OCI-LY1 (cell line): Measurements from ENCODE around the gene NPS.

ENCODE experiments used
- H2AFZ ChIP-seq: fragments of 200-600 bp; sonication (generic), shearing (Covaris generic); 2 replicates; pipeline ENCODE4 v1.6.0; 2014; ENCODE audit warnings: antibody characterized with exemption, mild to moderate bottlenecking, low read length
- H3F3A ChIP-seq: fragments of 200-600 bp; sonication (generic), shearing (Covaris generic); 2 replicates; pipeline ENCODE4 v1.6.0; 2014; ENCODE audit warnings: mild to moderate bottlenecking, antibody characterized with exemption, low read length, moderate library complexity; ENCODE audit not compliant: insufficient read depth
- H3K27ac ChIP-seq: fragments of 200-600 bp; sonication (generic); 2 replicates; pipeline ENCODE4 v1.5.1; 2014; ENCODE audit warnings: low read length, mixed run types, mild to moderate bottlenecking, low read depth; ENCODE audit not compliant: poor library complexity, severe bottlenecking
- H3K27me3 ChIP-seq: fragments of 200-600 bp; sonication (generic); 2 replicates; pipeline ENCODE4 v1.6.0; 2014; ENCODE audit warnings: antibody characterized with exemption, mild to moderate bottlenecking, low read length, moderate library complexity; ENCODE audit not compliant: insufficient read depth
- H3K36me3 ChIP-seq: fragments of 200-600 bp; sonication (generic); 2 replicates; pipeline ENCODE4 v1.6.1; 2014; ENCODE audit warnings: mild to moderate bottlenecking, antibody characterized with exemption, low read length, moderate library complexity, mixed read lengths; ENCODE audit not compliant: insufficient read depth
- H3K4me1 ChIP-seq: fragments of 200-600 bp; sonication (generic); 2 replicates; pipeline ENCODE4 v1.5.1; 2014; ENCODE audit warnings: mild to moderate bottlenecking, low read length, moderate library complexity; ENCODE audit not compliant: insufficient read depth, severe bottlenecking
- H3K4me2 ChIP-seq: fragments of 200-600 bp; sonication (generic), shearing (Covaris generic); 2 replicates; pipeline ENCODE4 v1.6.1; 2014; ENCODE audit warnings: low read length
- H3K4me3 ChIP-seq: fragments of 200-600 bp; sonication (generic); 2 replicates; pipeline ENCODE4 v1.5.1; 2014; ENCODE audit warnings: low read length, low read depth, mild to moderate bottlenecking, mixed read lengths; ENCODE audit not compliant: poor library complexity, severe bottlenecking
- H3K79me2 ChIP-seq: fragments of 200-600 bp; shearing (Covaris generic); 2 replicates; pipeline ENCODE4 v1.6.1; 2016; ENCODE audit warnings: mixed run types, low read length, mixed read lengths; ENCODE audit not compliant: insufficient read depth
- H3K9ac ChIP-seq: fragments of 200-600 bp; sonication (generic), shearing (Covaris generic); 2 replicates; pipeline ENCODE4 v1.6.1; 2014; ENCODE audit warnings: mild to moderate bottlenecking, low read length, mixed read lengths
- H3K9me2 ChIP-seq: fragments of 200-600 bp; sonication (generic), shearing (Covaris generic); 2 replicates; pipeline ENCODE4 v1.6.1; 2014; ENCODE audit warnings: low read depth, mild to moderate bottlenecking, low read length, mixed read lengths
- H3K9me3 ChIP-seq: fragments of 200-600 bp; shearing (Covaris generic); 2 replicates; pipeline ENCODE4 v1.6.1; 2014; ENCODE audit warnings: low read length, mixed read lengths
- H4K20me1 ChIP-seq: fragments of 200-600 bp; sonication (generic), shearing (Covaris generic); 2 replicates; pipeline ENCODE4 v1.6.0; 2016; ENCODE audit warnings: mild to moderate bottlenecking, low read length; ENCODE audit not compliant: insufficient read depth
- EZH2 ChIP-seq: fragments of 200-600 bp; sonication (generic), shearing (Covaris generic); IDR thresholded peaks from 2 replicates; pipeline ENCODE4 v1.8.0; 2017; ENCODE audit warnings: borderline replicate concordance, mixed run types, mild to moderate bottlenecking, antibody characterized with exemption, low read length, moderate library complexity, mixed read lengths
- TF ChIP-seq, protein P1 (sequence below): fragments of 200-600 bp; sonication (generic), shearing (Covaris generic); IDR thresholded peaks from 2 replicates; pipeline ENCODE4 v1.5.1; 2017; ENCODE audit warnings: mild to moderate bottlenecking, antibody characterized with exemption, low read length, moderate library complexity, mixed read lengths

Gene NPS

DNA sequence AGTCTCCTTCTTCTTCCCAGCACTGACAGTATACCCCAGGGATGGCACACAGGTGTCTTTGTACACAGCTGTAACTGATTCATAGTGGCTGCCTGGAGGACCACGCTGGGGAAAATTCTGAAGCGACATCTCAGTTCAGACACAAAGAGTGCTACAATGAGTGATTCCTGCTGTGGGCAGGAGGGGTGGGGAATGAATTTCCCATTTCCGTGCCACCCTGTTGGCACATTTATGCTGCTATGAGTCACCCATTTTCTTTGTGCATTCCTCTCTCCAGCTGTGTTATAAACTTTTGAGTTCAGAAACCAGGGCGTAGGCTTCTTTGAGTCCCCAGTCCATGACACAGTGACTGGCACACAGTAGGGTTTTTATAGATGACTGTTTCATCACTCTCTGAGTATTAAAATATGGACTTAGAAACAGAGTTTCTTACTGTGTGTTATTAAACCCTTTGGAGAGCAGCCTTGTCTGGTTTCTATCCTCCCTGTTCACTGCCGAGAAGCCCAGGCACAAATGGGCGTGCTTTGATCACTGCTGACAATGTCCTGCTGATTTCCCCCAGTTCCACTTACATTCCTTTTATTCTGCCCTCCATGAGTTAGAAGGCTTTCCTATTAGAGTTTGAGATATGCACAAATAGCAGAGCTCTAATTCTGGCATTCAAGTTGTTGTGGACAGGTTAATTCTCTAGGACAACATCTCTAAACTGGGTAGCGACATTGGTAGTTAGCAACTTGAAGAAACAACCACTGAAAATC is 24.0 kb upstream of the NPS start:
- no peaks in the 10 kb centered on the region for H3K79me2 ChIP-seq
- H3F3A ChIP-seq, result no peaks in the 10 kb centered on the region
- H4K20me1 ChIP-seq, result no peaks in the 10 kb centered on the region
- no peak overlapping the region for H3K4me3 ChIP-seq
- H3K9ac ChIP-seq, result no peak overlapping the region
- no peak overlapping the region for H2AFZ ChIP-seq
- no peak overlapping the region for H3K4me2 ChIP-seq
- H3K4me1 ChIP-seq, result no peaks in the 10 kb centered on the region
- TF ChIP-seq EZH2, result no peak
- TF ChIP-seq, protein P1, sequence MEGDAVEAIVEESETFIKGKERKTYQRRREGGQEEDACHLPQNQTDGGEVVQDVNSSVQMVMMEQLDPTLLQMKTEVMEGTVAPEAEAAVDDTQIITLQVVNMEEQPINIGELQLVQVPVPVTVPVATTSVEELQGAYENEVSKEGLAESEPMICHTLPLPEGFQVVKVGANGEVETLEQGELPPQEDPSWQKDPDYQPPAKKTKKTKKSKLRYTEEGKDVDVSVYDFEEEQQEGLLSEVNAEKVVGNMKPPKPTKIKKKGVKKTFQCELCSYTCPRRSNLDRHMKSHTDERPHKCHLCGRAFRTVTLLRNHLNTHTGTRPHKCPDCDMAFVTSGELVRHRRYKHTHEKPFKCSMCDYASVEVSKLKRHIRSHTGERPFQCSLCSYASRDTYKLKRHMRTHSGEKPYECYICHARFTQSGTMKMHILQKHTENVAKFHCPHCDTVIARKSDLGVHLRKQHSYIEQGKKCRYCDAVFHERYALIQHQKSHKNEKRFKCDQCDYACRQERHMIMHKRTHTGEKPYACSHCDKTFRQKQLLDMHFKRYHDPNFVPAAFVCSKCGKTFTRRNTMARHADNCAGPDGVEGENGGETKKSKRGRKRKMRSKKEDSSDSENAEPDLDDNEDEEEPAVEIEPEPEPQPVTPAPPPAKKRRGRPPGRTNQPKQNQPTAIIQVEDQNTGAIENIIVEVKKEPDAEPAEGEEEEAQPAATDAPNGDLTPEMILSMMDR, result no peak
- no peaks in the 10 kb centered on the region for H3K27me3 ChIP-seq
- no peaks in the 10 kb centered on the region for H3K9me2 ChIP-seq
- no peak overlapping the region for H3K27ac ChIP-seq
- no peaks in the 10 kb centered on the region for H3K36me3 ChIP-seq
- H3K9me3 ChIP-seq, result no peaks in the 10 kb centered on the region

DNA sequence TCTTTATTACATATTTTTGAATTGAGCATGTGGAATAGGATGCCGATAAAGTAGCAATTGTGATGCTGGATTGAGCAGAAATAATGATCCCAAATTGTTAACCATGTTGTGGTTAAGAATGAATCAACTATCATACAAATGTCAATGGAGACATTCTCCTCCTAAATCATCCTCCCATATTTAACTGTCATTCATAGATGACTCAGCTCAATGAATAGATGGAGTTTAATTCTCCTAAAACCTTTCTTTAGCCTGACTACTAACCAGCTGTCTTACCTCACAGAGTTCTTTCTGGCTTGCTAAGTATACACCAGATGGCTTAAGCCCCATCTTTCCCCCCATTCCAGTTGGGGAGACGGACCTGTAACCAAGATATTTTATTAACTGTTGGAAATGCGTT is 23.4 kb upstream of the NPS start:
- Histone ChIP-seq H3K79me2 (no peaks in the 10 kb centered on the region), H3K4me1 (no peaks in the 10 kb centered on the region), H3K27ac (no peak overlapping the region), H3K4me2 (no peak overlapping the region), H3K9ac (no peak overlapping the region), H2AFZ (no peak overlapping the region), H4K20me1 (no peaks in the 10 kb centered on the region), H3K9me2 (no peaks in the 10 kb centered on the region), H3K9me3 (no peaks in the 10 kb centered on the region), H3K4me3 (no peak overlapping the region), H3F3A (no peaks in the 10 kb centered on the region), H3K27me3 (no peaks in the 10 kb centered on the region), H3K36me3 (no peaks in the 10 kb centered on the region)
- no peak for TF ChIP-seq EZH2
- TF ChIP-seq, protein P1, result no peak

DNA sequence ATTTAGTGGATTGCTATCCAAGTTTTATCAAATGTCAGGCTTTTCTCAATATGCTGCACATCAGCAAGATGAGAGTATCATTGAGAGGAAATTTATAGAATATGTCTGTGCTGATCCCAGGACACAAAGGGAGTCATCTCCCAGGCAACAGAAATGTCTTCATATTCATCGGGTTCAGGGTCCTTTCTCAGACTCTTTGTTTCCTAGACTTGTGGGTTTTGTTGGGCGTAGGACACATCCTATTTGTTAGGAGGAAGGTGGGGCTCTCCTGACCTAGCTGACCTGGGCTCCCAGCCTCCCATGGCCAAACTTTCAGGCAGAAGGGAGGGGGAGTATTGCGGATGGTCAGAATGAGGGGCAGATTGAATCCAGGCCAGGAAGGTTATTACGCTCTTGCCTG is 22.9 kb upstream of the NPS start:
- no peak overlapping the region for H3K4me2 ChIP-seq
- H3K36me3 ChIP-seq, result no peaks in the 10 kb centered on the region
- TF ChIP-seq, protein P1, result no peak
- no peak for TF ChIP-seq EZH2
- H3K27me3 ChIP-seq, result no peaks in the 10 kb centered on the region
- no peaks in the 10 kb centered on the region for H3K4me1 ChIP-seq
- H4K20me1 ChIP-seq, result no peaks in the 10 kb centered on the region
- no peaks in the 10 kb centered on the region for H3K79me2 ChIP-seq
- H3K27ac ChIP-seq, result no peak overlapping the region
- no peaks in the 10 kb centered on the region for H3K9me3 ChIP-seq
- H3K4me3 ChIP-seq, result no peak overlapping the region
- H3F3A ChIP-seq, result no peaks in the 10 kb centered on the region
- no peak overlapping the region for H2AFZ ChIP-seq
- no peak overlapping the region for H3K9ac ChIP-seq
- no peaks in the 10 kb centered on the region for H3K9me2 ChIP-seq
